Measurements from ENCODE around the gene CCT7. TPM values are rescaled to one million over a fixed set of nuclear protein-coding genes. Genes with fewer than 3 reads are reported as not detected.

Gene CCT7
- total RNA-seq, 1 donor from 2014 or later: 338 TPM

DNA sequence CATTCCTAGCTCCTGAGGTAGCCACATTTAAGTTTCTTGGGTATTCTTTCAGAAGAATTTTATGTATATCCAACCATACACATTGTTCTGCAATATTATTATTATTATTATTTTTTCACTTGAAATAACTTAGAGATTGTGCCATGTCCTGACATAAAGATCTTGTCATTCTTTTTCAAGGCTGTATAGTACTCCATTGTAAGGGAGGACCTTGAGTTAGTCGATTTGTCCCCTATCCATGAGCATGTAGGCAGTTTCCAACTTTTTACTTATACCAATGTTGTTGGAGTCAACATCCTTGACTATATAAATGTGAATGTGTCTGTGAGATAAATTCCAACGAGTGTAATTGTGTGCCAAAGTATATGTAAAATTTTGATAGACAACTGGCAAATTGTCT lies 60.1 kb downstream of the CCT7 start:
- DNase-seq: no peak

DNA sequence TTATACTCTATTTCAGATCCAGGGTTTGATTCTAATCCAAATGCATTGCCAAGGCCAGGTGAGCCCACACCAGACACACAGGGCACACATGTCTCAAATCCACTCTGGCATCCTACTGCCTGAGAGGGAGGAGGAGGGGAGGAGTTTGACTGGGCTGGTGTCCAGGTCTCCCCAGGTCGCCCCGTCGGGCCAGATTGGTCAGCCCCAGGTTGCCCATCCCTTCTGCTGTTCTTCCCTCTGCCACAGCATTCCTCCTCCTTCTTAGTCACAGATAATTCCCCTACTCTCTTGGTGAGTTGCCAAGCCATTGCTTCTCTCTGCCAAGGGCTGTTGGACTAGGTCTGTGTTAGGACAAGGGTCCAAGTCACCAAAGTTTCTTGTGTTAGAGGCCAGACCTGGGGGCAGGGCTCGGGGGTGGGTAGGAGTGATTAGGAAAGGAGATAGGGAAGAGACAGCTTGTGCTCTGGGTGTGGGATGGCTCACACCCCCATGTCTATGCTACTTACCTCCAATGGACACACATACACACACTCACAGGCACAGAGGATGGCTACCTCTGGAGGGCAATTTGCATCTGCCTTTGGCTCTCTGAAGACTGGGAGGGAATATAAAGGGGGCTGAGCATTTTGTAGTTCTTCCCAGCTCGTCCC lies 61.8 kb downstream of the CCT7 start:
- no peak for DNase-seq

- DNase-seq: no peak
These were observed 63.0 kb downstream of the CCT7 start for GRCh38 chr2:73297151-73297559.

GRCh38 chr2:73297586-73297985 lies 63.5 kb downstream of the CCT7 start:
- no peak for DNase-seq

- no peak for DNase-seq
These were observed 66.8 kb downstream of the CCT7 start for GRCh38 chr2:73300926-73301325.

DNA sequence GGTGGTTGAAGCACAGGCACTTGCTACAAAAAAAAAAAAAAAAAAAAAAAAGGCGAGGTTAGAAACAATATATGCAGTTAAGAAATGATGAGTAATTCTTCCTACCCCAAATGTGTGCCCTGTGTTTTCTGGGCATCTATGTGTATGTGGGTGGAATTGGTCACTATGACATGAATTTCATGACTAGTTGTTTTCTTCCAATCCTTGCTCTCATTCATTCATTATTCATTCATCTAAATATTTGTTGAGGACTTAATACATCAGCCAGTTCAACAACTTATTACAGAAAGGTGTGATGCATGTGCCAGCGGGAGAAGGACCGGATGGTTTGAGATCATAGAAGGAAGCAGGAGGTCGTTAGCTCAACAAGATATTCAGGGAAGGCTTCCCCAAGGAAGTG lies 67.5 kb downstream of the CCT7 start:
- DNase-seq: no peak

Other genes with a start within 250 kb of the CCT7 start
- 16.3 and 16.5 TPM in 2 replicates for gene SFXN5, start 162.6 kb upstream of the CCT7 start, total RNA-seq
- gene RAB11FIP5, start 121.4 kb upstream of the CCT7 start, total RNA-seq: 66.0 and 103 TPM in 2 replicates
- not detected in 2 replicates for gene NOTO, start 31.7 kb upstream of the CCT7 start, total RNA-seq
- gene SMYD5, start 20.1 kb upstream of the CCT7 start, total RNA-seq: 22.6 and 26.5 TPM in 2 replicates
- gene PRADC1, start 1.1 kb upstream of the CCT7 start, total RNA-seq: 19.8 and 29.4 TPM in 2 replicates
- gene FBXO41, start 50.2 kb downstream of the CCT7 start, total RNA-seq: 0.19 and 0.34 TPM in 2 replicates
- not detected in 2 replicates for gene EGR4, start 59.2 kb downstream of the CCT7 start, total RNA-seq
- gene ALMS1, start 151.5 kb downstream of the CCT7 start, total RNA-seq: 10.6 and 13.7 TPM in 2 replicates